Ishikawa (cell line): ENCODE data around the gene MTG1.

Experiments used
- CEBPB ChIP-seq: IDR thresholded peaks from 2 replicates; pipeline ENCODE4 v1.6.1; 2012
- CREB1 ChIP-seq: IDR thresholded peaks from 2 replicates; pipeline ENCODE4 v1.6.1; 2012; ENCODE audit warnings: low read depth
- EGR1 ChIP-seq: IDR thresholded peaks from 2 replicates; pipeline ENCODE4 v1.6.1; 2012
- EP300 ChIP-seq: IDR thresholded peaks from 2 replicates; pipeline ENCODE4 v1.6.1; 2012; ENCODE audit warnings: borderline replicate concordance
- FOXM1 ChIP-seq: IDR thresholded peaks from 2 replicates; pipeline ENCODE4 v1.6.1; 2012; ENCODE audit warnings: low read depth, borderline replicate concordance
- MAX ChIP-seq: IDR thresholded peaks from 2 replicates; pipeline ENCODE4 v1.6.1; 2012
- NFIC ChIP-seq: IDR thresholded peaks from 2 replicates; pipeline ENCODE4 v1.6.1; 2012
- RAD21 ChIP-seq: IDR thresholded peaks from 2 replicates; pipeline ENCODE4 v1.6.1; 2012; ENCODE audit warnings: low read depth
- REST ChIP-seq: IDR thresholded peaks from 2 replicates; pipeline ENCODE4 v1.6.1; 2012; ENCODE audit warnings: low read depth, mild to moderate bottlenecking
- TAF1 ChIP-seq: IDR thresholded peaks from 2 replicates; pipeline ENCODE4 v1.6.1; 2012; ENCODE audit warnings: low read depth, mild to moderate bottlenecking
- TCF12 ChIP-seq: IDR thresholded peaks from 2 replicates; pipeline ENCODE4 v1.6.1; 2012; ENCODE audit warnings: low read depth
- TEAD4 ChIP-seq: IDR thresholded peaks from 2 replicates; pipeline ENCODE4 v1.6.1; 2012
- USF1 ChIP-seq: IDR thresholded peaks from 2 replicates; pipeline ENCODE4 v1.6.1; 2012
- YY1 ChIP-seq: IDR thresholded peaks from 2 replicates; pipeline ENCODE4 v1.6.1; 2012; ENCODE audit warnings: low read depth
- ZBTB7A ChIP-seq: IDR thresholded peaks from 2 replicates; pipeline ENCODE4 v1.6.1; 2012; ENCODE audit warnings: low read depth

The MTG1 gene

GRCh38 chr10:133459454-133460207 lies 65.7 kb downstream of the MTG1 start:
- TF ChIP-seq MAX (no peak), EGR1 (no peak), YY1 (no peak), CEBPB (no peak), CREB1 (no peak), NFIC (no peak), RAD21 (no peak), TCF12 (no peak), REST (no peak), TAF1 (no peak), USF1 (no peak), TEAD4 (no peak), FOXM1 (no peak)

GRCh38 chr10:133460208-133460769 lies 66.3 kb downstream of the MTG1 start:
- TF ChIP-seq MAX: no peak
- TF ChIP-seq CREB1: no peak
- no peak for TF ChIP-seq USF1
- no peak for TF ChIP-seq NFIC
- TF ChIP-seq TAF1: no peak
- no peak for TF ChIP-seq YY1
- TF ChIP-seq CEBPB: no peak
- TF ChIP-seq ZBTB7A: no peak
- TF ChIP-seq RAD21: no peak
- TF ChIP-seq FOXM1: no peak
- no peak for TF ChIP-seq TCF12
- TF ChIP-seq EP300: no peak
- TF ChIP-seq REST: no peak

- TF ChIP-seq USF1 (no peak), MAX (no peak)
Measured at GRCh38 chr10:133461027-133461426, 67.1 kb downstream of the MTG1 start.

- TF ChIP-seq RAD21 (no peak), CEBPB (no peak), EGR1 (no peak), ZBTB7A (no peak), USF1 (no peak), TEAD4 (no peak), FOXM1 (no peak), REST (no peak)
Measured at GRCh38 chr10:133461841-133462240, 67.9 kb downstream of the MTG1 start.
